HS-27A (cell line): ENCODE results near the gene GUK1.

Experiments used
- DNase-seq: peaks from one replicate; pipeline ENCODE4 v3.0.0-alpha.2; 2012; ENCODE audit warnings: low read depth, missing footprints

GUK1 gene, protein sequence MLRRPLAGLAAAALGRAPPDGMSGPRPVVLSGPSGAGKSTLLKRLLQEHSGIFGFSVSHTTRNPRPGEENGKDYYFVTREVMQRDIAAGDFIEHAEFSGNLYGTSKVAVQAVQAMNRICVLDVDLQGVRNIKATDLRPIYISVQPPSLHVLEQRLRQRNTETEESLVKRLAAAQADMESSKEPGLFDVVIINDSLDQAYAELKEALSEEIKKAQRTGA

DNA sequence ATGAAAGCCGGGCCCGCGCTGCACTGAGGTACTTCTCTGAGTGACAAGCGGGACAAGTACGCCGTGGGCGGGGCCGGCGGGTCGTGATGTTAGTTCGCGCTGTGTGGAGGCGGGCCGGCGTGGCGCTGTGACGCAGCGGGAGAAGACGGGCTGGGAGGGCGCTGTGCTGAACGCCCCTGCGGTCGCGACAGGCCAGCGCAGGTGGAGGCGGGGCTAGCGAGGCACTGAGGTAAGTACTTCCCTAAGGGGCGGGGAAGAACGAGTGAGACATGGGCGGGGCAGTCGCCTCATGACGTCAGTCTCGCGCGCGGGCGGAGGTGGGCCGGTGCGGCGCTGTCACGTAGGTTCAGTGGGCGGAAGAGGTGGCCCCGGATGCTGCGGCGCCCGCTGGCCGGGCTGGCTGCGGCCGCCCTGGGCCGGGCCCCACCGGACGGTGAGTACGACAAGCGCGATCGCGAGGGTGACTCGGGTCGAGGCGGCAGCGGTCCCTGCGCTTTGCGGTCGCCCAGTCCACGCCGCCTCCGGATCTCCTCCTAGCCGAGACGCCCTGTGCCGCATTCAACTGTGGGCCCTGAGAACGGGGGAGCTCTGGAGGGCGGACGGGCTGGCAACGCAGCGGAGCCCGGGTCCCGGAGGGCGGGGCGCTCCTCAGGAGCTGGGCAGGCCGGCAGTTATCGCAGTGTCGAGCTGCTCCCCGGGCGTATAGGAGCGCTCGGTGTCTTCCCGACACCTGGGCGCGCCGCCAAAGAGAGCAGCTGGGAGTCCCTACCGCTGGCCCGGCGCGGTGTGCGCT, at the start of gene GUK1:
Gene GUK1 (plus strand): TSS at position 349 of the 793 bp plus-strand sequence. CDS start 24 bp downstream, at position 373.
- peak; percentile 80 for DNase-seq

DNA sequence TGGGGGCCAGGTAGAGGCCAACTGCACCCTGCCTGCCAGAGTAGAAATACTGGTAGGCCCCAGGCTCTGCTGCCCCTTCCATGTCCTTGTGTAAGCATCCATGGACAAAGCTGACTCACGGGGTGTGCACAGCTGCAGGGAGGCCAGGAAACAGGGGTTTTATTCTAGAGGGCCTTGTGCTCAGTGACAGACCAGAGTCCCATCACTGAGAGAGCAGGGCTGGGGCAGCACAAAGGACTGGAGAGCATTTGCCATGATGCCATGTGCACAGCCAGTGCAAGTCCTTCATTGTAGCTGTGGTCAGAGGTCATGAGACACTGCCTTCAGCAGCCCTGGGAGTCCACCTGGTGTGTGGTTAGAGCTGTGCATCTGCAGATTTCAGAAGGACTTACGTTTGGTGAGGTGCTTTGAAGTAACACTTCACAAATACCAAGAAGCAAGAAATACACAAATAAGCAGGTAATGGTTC, 49.4 kb upstream of the GUK1 start:
- no peak for DNase-seq

DNA sequence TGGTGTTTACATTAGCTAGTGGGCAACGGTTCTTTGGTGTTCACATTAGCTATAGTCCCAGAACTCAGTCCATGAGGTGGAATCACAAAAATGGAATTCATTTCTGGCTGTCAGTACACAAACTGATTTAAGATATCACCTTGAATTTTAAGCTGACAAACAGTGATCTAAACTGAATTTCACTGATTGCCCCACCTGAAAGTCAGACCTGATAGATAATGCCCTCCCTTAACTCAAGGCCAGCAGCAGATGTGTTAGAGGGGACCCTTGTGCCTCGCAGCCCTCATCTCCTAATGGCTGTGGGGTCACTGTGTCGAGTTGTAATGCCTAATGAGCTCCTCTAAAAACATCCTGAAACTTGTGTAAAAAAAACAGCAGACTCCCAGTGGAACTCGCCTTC, 49.0 kb upstream of the GUK1 start:
- DNase-seq, result no peak

DNA sequence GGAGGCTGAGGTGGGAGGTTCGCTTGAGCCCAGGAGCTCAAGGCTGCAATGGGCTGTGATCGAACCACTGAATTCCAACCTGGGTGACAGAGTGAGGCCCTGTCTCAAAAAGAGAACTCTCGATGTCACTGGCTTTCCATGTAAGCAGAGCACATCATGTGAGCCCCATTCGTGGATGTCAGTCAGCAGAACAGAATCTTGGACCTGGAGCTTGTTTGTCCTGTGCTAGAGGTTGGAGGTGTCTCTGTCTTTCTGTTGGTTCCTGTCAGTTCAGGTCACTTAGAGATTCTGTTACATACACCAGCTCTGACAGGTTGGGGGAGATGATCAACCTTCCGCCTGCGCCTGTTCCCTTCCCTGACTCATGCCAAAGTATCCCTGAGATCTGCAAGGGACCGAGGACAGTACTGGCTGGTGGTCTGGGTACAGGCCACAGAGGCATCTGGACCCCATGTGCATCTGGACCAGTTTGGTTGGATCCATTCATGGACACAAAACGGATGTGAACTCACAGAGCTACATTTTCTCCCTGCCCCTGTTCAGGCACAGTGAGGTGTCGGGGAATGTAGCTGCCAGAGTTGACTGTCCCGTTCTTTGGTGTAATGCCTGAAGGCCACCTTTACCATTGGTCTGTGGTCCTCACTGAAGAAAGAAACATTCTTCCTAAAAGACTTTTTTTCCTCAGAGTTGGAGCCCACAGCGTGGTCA, 47.6 kb upstream of the GUK1 start:
- no peak for DNase-seq

DNA sequence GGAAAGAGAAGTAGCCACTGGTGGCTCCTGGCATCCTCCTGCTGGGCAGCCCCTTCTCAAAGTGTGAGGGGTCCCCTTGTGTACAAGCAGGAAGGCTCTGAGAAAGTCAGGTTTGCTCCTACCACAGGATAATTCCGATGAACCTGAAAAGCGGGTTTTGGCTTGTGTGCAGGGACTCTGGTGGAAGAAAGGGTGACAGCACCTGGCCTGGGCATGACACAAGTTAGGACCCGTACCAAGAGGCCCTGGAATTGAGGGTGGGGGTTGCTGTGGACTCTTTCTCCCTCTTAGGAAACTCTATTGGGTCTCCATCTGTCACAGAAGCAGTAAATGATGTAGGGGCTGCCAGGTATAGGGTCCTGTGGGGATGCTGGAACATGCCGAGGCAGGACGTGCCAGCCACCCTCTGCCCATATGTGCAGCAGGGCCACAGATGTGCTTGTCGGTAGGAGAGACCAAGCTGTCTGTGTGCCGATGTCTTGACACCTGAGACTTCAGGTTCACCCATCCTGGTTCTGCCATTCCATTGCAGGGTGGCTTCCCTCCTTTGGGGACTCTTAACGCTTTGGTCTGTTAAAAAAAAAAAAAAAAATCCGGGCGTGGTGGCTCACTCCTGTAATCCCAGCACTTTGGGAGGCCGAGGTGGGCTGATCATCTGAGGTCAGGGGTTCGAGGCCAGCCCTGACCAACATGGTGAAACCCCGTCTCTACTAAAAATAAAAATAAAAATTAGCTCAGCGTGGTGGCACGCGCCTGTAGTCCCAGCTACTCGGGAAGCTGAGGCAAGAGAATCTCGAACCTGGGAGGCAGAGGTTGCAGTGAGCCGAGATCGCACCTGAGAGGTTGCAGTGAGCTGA, 46.8 kb upstream of the GUK1 start:
- no peak for DNase-seq

DNA sequence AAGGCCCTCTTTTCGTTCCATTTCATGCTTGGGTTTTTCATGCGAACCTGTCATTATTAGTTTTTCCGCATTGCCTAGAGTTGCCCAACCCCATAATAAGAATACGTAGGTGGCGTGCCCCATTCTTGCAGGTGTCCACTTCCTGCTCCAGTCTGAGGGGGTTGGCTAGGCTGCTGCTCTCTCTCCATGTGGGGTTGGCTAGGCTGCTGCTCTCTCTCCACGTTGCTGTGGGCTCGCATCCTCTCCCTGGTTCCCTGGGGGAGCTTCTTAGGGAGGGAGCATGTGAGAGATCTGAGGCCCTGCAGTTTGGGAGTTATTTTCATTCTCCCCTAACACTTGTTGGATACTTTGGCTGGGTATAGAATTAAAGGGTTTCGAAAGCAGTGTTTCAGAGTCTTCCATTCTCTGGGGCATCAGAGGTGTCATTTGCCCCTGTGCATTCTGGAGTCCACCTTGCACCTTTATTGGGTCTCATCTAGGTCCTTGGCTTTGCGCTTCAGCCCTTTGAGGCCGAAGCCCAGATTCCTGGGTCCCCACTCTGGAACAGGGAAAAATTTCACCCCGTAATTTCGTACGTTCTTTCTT, 45.6 kb upstream of the GUK1 start:
- no peak for DNase-seq

DNA sequence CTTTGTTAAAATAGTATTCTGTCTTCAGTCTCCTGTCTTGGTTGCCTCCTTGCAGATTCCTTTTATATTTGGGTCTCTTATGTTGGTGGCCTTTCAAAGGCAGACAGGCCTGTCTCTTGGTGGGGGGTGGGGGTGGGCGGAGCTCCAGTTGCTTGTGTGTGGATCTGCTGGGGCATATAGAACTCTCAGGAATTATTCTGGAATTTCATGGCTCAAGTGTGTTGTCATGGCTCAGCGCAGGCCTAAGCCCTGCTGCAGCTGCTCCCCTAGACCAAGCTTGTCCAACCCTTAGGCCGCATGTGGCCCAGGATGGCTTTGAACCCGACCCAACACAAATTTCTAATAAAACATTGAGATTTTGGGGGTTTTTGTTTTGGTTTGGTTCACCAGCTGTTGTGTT, 44.9 kb upstream of the GUK1 start:
- DNase-seq, result no peak

DNA sequence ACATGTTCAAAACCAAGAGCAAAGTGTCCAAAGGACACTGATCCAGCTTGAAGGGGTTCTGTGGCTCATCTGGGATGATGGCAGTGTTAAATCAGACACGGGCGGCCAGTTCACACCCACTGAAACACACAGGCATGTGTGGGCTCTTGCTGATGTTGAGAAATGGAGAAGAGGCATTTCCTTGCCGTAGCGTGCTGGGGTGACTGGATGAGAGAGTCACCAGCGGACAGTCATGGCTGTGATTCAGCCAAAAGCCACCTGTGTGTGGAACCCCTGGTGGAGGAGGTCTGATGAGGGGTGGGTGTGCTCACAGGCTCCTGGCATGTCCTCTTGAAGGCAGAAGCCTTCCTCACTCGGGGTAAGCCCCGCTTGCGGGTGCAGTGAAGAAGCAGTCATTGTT, 44.1 kb upstream of the GUK1 start:
- DNase-seq, result no peak

DNA sequence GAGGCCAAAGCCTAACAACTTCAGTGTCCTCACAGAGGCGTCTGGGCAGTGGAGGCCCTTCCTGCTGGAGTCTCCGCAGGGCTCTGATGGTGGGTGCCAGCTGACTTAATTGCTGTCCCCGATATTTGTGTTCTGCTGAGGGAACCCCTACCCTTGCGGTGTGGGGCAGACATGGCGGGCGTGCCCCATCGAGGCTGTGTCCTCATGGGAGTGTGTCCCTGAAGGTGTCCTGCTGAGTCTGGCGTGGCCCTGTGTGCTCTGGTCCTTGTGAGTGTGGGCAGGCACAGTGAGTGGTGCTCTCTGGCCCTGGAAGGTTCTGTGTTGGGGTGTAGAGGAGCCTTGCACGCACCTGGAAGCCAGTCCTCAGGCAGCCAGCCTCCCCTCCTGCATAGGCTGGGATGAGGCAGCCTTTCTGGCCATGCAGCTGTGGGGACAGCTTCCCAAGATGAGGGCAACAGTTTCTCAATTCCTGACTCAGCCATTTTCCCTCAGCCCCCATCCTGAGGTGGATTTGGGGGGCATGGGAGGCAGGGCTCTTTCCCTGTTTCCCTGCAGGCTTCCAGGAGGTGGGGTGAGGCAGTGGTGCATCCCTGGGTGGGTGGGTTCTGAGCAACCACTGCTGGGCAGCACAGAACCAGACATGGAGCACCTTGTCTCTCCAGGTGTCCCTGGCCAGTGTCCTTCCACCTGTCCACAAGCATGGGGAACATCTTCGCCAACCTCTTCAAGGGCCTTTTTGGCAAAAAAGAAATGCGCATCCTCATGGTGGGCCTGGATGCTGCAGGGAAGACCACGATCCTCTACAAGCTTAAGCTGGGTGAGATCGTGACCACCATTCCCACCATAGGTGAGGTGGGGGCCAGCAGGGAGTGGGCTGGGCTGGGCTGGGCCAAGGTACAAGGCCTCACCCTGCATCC, 43.4 kb upstream of the GUK1 start:
- no peak for DNase-seq

DNA sequence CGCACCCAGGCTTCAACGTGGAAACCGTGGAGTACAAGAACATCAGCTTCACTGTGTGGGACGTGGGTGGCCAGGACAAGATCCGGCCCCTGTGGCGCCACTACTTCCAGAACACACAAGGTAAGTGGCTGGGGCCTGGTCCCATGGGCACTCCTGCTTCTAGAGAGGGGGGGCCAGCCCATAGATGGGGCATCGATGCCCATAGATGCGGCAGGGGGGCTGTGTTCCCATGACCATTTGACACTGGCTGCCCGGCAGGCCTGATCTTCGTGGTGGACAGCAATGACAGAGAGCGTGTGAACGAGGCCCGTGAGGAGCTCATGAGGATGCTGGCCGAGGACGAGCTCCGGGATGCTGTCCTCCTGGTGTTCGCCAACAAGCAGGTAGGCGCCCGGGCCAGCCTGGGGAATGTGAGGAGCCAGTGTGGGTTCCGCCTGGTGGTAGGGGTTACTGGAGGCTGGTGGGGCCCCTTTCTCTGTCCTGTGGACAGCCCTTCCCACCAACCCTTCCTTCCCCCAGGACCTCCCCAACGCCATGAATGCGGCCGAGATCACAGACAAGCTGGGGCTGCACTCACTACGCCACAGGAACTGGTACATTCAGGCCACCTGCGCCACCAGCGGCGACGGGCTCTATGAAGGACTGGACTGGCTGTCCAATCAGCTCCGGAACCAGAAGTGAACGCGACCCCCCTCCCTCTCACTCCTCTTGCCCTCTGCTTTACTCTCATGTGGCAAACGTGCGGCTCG, 42.6 kb upstream of the GUK1 start:
- no peak for DNase-seq

DNA sequence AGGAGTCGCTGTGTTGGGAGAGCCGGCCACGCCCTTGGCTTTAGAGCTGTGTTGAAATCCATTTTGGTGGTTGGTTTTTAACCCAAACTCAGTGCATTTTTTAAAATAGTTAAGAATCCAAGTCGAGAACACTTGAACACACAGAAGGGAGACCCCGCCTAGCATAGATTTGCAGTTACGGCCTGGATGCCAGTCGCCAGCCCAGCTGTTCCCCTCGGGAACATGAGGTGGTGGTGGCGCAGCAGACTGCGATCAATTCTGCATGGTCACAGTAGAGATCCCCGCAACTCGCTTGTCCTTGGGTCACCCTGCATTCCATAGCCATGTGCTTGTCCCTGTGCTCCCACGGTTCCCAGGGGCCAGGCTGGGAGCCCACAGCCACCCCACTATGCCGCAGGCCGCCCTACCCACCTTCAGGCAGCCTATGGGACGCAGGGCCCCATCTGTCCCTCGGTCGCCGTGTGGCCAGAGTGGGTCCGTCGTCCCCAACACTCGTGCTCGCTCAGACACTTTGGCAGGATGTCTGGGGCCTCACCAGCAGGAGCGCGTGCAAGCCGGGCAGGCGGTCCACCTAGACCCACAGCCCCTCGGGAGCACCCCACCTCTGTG, 41.7 kb upstream of the GUK1 start:
- DNase-seq, result no peak

DNA sequence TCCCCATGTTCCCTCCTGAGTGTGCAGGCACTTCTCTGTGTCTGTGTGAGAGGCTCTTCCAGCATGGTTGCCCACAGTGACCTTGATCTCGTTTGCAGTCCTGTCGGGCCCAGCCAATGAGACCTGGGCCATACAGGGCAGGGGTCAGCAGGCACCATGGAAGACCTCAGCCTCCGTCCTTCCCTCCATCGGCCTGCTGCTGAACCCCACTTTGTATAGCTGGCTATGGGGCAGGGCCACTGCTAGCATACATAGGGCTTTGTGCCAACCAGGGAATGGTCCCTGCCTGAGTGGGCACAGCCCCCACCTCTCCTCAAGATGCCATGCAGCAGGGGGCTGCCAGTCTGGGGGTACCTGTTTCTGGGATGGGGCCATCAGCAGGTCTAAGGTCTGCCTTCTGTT, 40.7 kb upstream of the GUK1 start:
- DNase-seq, result no peak

DNA sequence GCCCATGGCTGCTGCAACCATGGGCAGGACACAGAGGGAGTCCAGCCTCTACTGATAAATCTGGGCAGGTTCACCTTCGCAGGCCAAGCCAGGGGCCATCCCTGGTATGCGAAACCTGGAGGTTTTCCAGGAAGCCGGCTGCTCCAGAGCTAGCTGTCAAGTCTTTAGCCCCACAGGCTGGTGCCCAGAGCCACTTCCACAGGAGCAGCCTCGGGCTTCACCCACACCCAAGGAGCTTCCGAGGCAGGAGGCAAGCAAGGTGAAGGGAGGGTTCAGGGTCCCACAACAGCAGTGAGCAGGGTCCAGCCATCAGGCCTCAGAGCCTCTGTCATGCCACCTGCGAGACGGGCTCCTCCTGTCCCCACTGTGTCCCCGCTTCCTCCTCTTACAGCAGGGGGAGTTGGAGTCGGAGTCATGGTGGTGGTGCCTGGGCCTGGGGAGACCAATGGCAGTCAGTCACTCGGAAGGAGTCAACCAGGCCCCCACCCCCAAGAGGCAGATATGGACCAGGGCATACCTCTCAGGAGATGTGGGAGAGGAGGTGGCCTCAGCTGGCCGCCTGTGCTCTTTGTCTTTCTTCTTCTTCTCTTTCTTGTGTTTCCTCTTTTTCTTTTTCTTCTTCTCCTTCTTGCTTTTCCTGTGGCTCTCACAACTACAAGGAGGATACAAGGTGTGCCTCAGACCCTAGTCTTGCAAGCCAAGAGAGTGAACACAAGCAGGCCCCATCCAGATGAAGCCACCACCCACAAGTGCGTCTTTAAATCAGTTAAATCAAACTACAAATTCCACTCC, 39.1 kb upstream of the GUK1 start:
- no peak for DNase-seq

DNA sequence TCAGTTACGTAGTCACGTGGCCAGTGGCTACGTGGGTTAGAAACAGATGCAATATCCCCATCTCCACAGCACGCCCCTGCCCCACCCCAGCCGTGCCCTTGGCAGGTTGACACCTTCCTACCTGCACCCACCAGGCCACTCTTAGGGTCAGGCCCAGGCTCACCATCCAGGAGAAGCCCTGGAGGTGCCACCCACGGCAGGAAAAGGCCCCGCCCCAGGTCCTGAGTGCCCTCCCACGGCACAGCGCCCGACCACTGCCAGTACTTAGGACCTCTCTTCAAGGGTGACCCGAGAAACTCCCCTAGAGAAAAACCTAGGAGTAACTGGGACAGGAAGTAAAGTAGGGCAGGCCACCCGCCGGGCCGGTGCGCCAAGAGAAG, 38.5 kb upstream of the GUK1 start:
- DNase-seq, result no peak

DNA sequence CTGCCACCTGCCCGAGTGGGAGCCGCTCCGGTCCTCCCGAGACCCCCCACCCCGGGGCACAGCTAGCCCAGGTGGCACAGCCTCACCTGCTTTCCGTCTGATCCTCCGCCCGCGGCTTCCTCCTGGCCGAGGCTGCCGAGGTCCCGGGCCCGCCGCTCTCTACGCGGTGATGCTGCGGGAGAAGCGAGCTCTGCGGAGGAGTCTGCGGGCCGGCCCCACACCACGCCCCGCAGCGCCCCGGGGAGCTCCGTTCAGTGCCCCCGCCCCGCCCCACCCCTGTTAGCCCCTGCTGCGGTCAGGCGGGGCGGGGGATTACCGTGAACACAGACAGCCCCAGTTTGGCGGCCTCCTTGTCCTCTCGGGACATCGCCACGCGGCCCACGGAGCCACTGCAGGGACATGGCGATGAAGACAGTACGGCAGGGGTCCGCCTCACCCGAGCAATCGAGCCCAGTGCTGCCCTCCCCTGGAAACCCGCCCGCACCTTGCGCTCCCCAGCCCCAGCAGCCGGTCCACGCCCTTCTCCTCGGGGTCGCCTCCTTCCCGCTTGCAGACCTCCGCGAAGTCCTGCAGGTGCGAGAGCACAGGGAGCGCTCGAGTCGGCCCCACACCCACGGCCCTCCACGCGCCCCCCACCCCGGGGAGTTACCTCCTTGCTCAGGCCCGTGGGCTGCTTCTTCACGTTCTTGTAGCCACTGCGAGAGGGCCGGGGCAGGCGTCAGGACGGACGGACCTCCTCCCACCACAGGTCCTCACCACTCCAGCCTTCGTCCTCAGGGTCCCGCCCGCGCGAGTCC, 37.9 kb upstream of the GUK1 start:
- DNase-seq, result no peak

DNA sequence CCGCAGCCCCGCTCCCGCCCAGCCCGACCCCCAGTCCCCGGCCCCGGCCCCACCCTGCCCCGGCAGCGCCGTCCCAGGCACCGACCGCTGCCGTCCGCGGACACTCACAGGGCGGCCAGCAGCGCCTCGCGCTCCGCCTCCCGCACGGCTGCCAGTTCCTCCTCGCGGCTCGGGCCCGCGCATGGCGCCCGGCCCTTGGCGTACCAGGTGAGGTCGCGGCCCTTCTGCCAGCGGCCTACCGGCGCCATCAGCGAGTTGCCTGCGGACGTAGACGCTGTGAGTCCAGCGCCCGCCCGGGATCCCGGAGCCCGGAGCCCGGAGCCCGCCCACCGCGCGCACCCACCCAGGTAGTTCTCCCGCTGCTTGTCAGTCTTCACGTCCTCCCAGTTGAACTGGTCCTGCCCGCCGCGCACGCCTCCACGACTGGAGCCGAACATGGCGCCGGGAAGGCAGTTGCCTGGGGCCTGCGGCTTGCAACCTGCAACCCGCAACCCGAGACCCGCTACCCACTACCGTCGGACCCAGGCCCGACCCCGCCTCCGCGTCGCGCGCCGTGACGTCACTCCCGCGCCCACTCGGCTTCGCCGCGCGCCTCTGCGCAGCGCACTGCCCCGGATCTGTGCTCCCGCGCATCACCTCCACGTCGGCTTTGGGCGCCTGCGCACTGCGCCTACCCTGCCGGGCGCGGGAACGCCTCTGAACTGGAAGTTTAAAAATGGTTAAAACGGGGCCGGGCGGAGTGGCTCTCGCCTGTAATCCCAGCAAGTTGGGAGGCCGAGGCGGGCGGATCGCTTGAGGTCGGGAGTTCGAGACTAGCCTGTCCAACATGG, 37.1 kb upstream of the GUK1 start, which contains the start of gene C1orf35:
Gene C1orf35 (minus strand): TSS at position 535 of the 830 bp plus-strand sequence. CDS start 98 bp downstream, at position 437.
- peak; percentile 69 for DNase-seq
